ENCODE measurements around the gene RABGGTB. TPM values are rescaled to one million over a fixed set of nuclear protein-coding genes. Genes with fewer than 3 reads are reported as not detected.

Gene RABGGTB
- total RNA-seq, 1 experiment from 2014 or later = 139 TPM

- Mint-ChIP-seq H3K4me1 (no peaks in the 10 kb centered on the region), H3K9me3 (peaks cover 8% of the 10 kb centered on the region), H3K27me3 (ENCODE audit: low read depth) (no peaks in the 10 kb centered on the region), H3K36me3 (no peaks in the 10 kb centered on the region), H3K4me3 (no peak overlapping the region), H3K27ac (no peak overlapping the region)
- ChIA-PET CTCF (no interaction called here), POLR2A (no interaction called here)
- DNase-seq (ENCODE audit: low spot score) (no peak), ATAC-seq (no peak)
- no peak for TF ChIP-seq ATF2 (CRISPR knock-in tag; IDR thresholded peaks at IDR 0.05; ENCODE audit: borderline replicate concordance, low read depth)
- TF ChIP-seq ZMAT4 (CRISPR knock-in tag; IDR thresholded peaks at IDR 0.05) = no peak
- no peak for TF ChIP-seq TEAD4 (CRISPR knock-in tag; IDR thresholded peaks at IDR 0.05)
- no peak for TF ChIP-seq CREM (CRISPR knock-in tag; IDR thresholded peaks at IDR 0.05)
- no peak for TF ChIP-seq SP1 (CRISPR knock-in tag; conservative IDR thresholded peaks at IDR 0.05)
- no peak for TF ChIP-seq GRHL2 (CRISPR knock-in tag; IDR thresholded peaks at IDR 0.05; ENCODE audit: insufficient replicate concordance, severe bottlenecking)
- TF ChIP-seq TCF7 (CRISPR knock-in tag; IDR thresholded peaks at IDR 0.05; ENCODE audit: low read depth) = no peak
- TF ChIP-seq ZBTB43 (CRISPR knock-in tag; IDR thresholded peaks at IDR 0.05) = no peak
- TF ChIP-seq ATF3 (CRISPR knock-in tag; conservative IDR thresholded peaks at IDR 0.05) = no peak
- TF ChIP-seq IRF1 (CRISPR knock-in tag; IDR thresholded peaks at IDR 0.05) = no peak
- TF ChIP-seq ZNF532 (CRISPR knock-in tag; IDR thresholded peaks at IDR 0.05; ENCODE audit: borderline replicate concordance) = no peak
- no peak for TF ChIP-seq PRDM15 (CRISPR knock-in tag; IDR thresholded peaks at IDR 0.05)
- TF ChIP-seq TP53 (CRISPR knock-in tag; IDR thresholded peaks at IDR 0.05) = no peak
- TF ChIP-seq ZNF219 (CRISPR knock-in tag; IDR thresholded peaks at IDR 0.05; ENCODE audit: borderline replicate concordance) = no peak
- TF ChIP-seq USF1 (CRISPR knock-in tag; IDR thresholded peaks at IDR 0.05) = no peak
- no peak for TF ChIP-seq ZNF396 (CRISPR knock-in tag; IDR thresholded peaks at IDR 0.05; ENCODE audit: borderline replicate concordance)
Measured at GRCh38 chr1:75841421-75841820, 55.4 kb downstream of the RABGGTB start.

Other genes with a start within 250 kb of the RABGGTB start
- gene SLC44A5, start 175.1 kb upstream of the RABGGTB start, total RNA-seq (2021) = 1.6 to 1.8 TPM (median 1.8 TPM) in 3 replicates
- gene ACADM, start 61.5 kb upstream of the RABGGTB start, total RNA-seq (2021) = 36.6 to 37.9 TPM (median 37.6 TPM) in 3 replicates
- gene MSH4, start 10.6 kb downstream of the RABGGTB start, total RNA-seq (2021) = 0.27 to 0.33 TPM (median 0.30 TPM) in 3 replicates
- gene ASB17, start 146.1 kb downstream of the RABGGTB start, total RNA-seq (2021) = not detected in 3 replicates

Data from WTC11 (cell line).